SHP77 (cell line): Measurements from ENCODE around the gene DHCR7.
"Not testable (repeated sequence)": the region's sequence is repeated elsewhere in the genome, so short reads cannot be mapped to it uniquely, and the experiment has no call there.

Experiments
- DNase-seq, 2 experiments: peaks; one replicate each; lab custom pipeline; 2025; lab: John Stamatoyannopoulos, UW

Gene DHCR7

DNA sequence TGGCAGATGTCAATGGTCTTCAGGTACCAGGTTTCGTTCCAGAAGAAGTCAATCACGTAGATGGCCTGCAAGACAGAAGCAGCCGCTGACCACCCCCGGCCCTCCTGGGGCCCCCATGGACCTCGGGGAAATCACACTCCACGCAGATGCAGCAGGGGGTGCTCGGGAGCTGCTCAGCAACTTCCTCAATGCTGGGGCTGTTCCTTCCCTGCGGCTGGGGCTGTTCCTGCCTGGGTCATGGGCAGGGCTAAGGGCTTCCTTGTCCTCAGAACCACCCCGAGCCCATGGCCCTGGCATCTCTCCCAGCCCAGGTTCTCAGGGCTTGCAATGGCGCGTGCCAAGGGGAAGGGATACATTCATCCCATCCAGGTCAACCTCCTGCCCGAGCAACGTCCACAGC, 10.3 kb downstream of the DHCR7 start:
- no peak for DNase-seq

DNA sequence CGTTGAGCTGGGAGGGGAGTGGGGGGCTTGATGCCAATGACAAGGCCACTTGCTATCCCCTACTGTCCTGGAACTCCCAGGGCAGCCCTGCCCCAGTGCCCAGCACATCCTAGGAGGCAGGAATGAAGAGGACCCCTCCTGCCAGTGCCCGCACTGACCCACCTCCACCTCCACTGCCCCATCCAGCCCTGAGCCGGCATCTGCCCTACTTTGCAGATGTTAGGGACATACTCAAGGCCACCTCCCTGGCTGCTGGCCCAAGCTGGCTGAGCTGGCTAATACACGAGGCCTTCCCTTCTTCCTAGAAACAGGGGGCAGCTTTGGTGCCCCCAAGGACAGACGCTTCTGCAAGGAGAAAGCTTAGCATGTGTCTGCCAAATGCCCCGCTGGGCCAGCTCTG, 10.8 kb downstream of the DHCR7 start:
- DNase-seq = no peak

DNA sequence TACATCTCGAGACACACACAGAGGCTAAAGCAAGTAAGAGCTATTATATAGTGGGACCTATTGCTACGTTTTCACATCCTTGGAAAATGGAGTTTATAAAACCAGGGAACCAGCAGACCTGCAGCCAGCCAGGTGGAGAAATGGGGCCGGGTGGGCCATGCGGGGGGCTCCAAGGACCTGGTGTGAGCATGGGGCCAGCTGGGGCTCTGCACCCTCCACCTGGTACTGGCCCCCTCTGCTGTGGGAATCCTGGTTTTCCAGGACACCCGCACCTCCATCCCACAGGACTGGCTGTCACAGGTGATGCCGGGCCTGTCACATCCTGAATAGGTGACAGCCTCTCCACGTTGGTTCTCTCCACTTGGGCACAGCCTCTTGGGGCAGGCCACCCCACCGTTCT, 11.3 kb downstream of the DHCR7 start:
- DNase-seq = no peak

DNA sequence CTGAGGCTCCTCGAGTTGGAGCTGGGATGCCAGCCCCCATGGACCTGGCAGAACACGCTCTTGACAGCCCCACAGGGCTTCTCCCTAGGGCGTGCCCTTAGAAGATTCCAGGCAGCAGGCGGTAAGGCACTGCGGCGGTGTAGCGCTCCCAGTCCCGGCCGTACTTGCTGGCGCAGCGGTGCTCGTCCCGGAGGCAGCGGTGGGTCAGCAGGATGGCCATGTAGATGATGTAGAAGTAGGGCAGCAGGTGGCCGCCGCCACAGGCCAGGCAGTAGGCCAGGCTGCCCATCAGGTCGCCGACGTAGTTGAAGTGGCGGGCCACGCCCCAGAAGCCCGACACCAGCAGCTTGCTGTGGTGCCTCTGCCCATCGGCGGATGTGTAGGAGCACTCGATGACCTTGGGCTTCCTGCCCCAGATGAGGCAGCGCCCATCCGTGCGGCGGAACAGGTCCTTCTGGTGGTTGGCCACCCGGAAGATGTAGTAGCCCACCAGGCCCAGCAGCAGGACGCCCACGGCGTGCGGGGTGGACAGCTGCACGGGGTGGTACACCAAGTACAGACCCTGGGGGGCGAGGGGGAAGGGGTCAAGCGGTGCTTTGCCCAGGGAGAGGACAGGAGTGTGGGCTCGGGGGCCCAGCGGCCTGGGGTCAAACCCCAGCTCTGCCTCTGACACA, 12.8 kb downstream of the DHCR7 start:
- no peak for DNase-seq

DNA sequence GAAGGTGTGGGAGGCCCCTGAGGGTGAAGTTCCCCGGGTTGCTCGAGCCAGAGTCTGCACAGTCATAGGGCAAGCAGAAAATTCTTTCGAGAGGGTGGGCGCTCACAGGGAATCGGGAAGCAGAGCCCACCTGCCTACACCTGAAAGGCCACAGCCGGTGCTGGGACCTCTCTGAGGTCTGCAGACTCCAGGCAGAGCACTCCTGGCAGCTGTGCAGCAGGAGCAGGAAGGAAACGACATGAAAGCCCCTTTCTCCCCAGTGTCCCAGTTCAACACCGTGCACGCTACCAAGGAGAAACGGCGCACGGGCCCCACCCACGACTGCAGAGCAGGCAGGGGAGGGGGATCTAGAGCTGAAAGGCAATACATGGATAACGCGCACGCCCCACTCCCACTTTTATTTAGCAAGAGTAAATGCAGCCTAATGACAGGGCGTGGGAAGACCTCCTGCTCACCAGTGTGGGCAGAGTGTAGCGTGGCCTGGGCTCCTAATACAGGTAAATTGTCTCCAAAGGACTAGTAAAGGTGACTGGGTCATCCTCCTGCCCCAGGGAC, 13.5 kb downstream of the DHCR7 start:
- DNase-seq = no peak

DNA sequence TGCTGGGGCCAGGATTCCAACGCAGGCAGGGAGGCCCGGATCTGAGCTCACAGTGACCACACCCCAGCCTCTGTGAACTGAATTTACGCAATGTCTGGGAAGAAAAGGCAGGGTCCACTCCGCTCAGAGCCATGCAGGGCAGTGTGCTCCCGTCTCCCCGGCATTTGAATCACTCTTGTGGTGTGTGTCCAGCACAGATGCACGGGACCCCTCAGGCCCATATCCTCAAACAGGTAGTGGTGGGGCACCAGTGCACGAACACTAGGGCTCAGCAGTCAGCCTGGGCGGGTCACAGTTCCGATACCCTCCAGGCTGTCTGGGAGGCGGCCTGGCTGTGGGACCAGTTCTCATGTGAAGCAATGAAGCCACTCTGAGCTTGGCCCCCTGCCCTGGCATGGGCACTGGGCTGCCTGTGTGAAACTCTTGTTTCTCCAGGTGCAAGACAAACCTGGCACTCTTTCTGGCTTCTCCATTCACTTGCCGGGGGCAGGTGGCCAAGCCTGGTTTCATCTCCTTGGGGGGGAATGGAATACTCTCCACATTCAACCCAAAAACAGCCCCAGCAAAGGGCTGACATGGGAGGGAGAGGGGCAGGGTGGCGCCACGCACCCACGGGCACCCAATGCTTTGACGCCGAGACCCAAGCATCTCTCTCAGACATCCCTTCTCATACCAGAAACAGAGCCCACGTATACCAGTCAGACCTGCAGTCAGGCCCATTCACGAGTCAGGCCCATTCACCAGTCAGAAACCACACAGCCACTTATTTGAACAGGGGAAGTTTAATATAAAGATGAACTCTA, 14.3 kb downstream of the DHCR7 start:
- DNase-seq = no peak

DNA sequence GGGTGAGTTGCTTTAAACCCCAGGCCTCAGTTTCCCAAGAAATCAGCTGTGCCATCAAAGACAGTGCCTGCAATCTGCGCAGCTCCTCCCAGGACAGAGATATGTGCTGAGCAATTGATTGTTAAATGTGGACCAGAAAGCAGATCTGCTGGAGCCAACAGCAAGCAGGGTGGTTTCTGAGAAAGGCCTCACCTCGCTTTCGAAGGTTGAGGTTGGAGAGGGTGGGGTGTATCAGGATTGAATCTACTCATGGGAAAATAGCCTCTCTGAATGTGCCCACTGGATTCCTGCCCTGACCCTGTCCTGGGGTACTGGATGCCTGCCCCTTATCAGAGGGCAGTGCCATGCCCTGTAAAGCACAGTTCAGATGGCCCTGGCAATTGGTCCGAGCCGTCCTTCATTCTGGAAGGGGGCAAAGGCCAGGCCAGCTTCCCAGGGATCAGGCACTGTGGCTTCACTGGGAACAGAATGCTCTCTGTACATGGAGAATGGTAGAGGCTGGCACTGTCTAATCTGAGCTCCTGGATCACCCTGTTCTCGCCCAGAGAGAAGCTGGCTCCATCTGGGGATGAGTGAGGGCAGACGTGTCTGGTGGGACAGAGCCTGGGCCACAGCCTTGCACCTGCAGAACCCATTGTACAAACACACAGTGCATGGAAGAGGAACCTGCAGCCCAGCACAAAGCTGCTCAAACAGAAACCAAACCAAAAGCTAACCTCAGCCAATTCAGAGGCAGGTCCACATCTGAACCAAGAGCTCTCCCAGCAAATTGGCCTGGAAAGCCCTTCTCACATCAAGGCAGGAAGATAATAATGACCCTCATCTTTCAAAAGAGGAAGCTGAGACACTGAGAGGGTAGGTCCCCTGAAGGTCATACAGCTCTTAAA, 15.2 kb downstream of the DHCR7 start:
- no peak for DNase-seq

DNA sequence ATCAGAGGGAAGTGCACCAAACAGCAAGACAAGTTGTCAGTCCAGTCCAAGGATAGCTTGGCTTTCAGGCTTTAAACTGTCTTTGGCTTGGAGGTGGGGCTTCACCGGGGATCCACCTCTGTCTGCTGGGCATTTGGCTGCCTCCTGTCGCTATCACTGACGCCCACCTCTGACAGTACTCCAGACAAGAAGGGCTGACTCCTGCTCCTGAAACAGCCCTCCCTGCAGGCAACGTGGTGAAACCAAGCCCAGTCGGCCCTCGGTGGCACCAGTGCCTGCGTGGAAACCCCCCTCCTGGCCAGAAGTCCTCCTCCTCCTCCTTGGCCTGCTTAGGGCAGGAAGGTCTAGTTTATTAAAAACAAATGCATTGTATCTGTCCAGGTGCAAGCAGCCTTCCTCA, 16.9 kb downstream of the DHCR7 start:
- DNase-seq = no peak

DNA sequence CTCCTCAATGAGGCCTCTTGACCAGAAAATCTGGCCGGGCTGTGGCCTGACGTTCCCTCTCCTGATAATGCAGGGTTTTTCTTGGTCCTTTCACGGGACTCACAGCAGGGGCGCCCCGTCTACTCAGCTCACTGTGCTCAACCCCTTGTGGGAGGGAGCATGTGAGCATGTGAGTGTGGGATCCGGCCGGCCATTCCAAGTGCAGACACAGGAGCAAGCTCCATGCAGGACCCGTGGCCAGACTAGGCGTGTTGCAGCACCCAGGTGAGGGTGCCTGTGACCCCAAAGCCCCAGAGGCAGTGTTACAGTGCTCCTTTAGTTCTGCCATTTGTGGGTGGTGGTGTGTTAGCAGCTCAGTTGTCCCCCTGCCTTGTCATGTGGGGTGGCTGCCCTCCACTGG, 18.0 kb downstream of the DHCR7 start:
- no peak for DNase-seq

DNA sequence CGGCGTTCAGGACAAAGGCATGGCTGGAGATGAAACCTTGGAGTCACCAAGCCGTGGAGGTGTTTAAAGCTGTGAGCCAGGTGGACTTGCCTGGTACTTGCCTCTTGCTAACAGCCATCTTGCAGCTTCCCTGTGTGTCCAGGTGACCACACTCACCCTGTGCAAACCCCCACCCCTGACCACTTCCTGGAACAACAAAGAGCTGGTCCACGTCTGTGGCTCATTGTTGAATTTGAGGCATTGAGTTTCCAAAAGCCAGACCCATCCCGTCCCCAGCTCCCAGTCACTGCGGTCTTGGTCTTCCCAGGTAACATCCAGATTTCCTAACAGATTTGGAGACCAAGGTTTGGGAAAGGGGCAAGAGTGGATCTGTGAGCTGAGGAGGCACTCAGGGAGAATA, 18.5 kb downstream of the DHCR7 start:
- no peak for DNase-seq

DNA sequence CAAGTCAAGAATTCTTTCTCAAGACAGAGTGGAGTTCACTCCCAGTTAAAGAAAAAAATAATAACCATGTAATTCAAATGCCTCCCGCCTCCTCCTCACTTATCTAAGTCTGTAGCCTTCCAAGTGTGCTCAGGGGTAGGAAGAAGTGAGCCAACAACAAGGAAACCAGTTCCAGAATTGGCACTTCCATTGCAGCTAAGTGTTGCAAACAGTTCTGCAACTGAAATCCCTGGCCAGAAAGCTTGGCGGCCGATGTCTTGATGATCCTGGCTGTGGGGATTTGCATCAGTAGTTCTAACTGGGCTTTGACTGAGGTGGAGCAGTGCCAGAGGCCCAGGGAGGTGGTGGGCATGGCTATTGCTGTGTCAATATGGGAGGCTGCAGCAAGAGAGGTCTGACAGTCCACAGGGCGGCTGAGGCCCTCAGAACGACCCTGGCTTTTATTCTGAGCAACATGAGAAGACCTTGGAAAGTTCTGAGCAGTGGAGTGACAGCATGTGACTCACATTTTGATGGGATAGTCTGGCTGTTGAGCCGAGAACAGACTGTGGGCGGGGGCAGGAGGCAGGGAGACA, 19.2 kb downstream of the DHCR7 start:
- DNase-seq = no peak

DNA sequence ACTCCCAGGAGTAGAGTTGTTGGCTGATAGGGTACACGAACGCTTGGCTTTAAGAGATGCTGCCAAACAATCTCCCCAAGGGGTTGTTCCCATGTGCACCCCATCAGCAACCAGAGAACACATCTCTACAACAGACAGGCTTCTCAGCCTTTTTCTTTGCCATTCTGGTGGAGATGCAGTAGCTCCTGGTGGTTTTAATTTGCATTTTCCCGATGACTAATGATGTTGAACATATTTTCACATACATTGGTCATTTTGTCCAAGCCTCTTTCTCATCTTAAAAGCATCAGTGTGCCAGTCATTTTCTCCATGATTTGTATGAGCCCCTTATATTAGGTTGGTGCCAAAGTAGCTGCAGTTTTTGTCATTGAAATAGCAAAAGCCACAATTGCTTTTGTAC, 21.8 kb downstream of the DHCR7 start:
- no peak for DNase-seq

DNA sequence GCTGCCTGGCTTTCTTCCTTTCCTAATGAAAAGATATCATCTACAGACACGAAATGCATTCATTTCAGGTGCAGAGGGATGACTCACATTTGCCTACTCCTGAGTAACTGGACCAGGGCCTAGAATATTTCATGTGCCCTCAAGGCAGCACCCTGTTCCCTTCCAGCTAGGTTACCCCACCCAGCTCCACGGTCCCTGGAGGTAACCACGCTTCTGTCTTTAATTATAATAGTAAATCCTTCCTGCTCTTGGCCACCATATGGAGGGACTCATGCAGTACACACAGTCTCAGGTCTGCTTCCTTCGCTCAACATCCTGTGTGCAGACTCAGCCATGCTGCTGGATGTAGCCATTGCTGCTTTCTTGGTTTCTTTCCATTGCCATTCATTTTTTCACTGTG, 22.3 kb downstream of the DHCR7 start:
- no peak for DNase-seq

DNA sequence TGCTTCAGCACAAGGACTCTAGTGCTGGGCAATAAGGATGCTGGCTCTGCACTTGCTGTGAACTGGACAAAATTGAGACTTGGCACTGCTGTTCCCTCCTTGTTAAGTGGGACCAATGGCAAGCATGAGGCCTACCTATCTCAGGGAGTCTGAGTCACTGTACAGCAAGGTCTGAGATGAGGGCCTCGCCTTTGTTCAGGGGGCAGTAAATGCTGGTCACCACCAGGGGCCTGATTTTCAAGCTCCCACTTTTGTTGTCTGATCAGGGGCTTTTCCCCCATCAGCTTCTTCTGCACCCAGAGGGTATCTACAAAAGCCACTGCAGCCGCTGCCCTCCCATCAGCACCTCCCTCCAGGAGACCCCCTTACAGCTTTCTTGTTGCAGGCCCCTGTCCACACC, 22.8 kb downstream of the DHCR7 start:
- no peak for DNase-seq

DNA sequence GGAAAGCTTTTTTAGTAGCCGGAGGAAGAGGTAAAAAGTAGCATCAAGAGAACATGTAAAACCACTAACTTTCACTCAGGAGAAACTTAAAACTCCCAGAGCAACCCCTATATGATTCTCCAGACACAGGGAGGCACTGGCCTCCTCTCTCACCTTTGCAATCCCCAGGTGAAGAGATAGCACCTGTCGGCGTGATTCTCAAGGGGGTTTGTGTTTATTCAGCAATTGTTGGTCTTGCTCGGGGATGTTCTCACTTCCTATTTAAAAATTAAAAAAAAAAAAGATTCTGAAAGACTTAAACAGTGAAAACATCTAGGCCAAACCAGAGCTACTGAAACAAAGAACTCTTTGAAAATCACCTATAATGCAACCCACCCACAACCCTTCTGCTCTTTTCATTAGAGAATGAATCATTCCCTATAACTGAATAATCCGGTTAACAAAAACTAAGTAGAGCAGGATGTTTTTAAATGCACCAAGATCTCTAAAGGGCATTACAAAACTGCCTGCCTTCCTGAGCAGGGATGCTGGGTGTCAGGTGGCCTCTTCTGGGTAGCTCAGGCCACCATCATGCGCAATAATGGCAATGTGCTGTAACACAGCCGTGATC, 24.9 kb downstream of the DHCR7 start:
- no peak for DNase-seq

DNA sequence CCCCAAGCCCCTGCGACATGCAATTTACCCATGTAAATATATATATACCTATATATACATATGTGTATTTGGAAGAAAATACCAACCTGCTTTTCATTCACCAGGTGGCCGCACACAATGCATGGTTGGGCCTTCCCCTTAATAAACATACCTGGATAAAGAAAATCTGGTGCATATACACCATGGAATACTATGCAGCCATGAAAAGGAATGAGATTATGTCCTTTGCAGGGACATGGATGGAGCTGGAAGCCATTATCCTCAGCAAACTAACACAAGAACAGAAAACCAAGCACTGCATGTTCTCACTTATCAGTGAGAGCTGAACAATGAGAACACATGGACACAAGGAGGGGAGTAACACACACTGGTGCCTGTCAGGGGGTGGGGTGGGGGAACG, 25.9 kb downstream of the DHCR7 start:
- DNase-seq = not testable (repeated sequence)

DNA sequence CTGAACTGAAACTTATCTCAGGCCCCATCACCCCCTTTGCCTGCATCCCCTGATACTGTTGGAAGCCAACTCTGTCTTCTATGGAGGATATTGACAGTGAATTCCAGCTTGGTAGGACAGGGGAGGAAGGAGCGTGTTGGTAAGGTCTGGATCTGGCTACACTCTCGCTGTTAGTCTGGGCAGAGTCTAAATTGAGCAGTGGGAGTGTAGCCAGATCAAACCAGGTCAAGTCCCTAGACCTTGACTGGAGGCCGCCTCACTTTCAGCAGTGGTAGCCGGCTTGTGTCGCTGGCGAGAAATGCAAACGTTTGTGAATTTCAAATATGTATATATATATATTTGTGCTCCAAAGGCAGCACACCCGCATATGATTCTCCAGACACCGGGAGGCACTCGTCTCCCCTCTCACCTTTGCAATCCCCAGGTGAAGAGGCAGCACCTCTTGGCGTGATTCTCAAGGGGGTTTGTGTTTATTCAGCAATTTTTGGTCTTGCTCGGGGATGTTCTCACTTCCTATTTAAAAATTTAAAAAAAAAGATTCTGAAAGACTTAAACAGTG, 26.7 kb downstream of the DHCR7 start:
- no peak for DNase-seq

DNA sequence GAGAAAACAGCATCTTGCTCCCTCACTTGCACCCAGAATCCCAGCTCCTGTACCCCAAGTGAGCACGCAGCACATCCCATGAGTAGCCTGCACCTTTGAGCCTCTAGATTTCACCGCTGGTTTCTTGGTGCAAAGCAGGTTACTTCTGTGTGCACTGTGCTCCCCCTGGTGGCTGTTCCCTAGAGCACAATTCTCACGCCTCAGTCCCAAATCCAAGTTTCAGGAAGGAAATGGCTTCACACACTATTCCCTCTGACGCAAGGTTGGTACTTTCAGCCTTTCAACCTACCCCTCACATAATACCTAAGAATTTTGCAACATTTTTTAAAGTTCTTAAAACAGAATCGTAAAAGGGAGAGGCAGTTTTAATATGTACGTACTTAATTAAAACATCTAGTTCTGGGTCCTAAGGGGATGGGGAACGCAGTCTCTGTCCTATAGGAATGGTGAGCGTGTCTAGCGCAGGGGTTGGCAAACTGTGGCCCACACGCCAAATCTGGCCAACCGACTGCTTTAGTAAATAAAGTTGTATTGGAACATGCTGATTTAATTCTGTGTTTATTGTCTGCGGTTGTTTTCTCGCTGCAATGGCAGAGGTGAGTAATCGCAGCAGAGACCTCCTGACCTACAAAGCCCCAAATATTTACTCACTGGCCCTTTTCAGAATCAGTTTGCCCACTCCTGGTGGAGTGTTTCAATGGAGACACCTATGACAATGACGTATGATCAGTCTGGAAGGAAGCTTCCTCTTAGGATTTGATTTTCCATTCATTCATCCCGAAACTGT, 27.5 kb downstream of the DHCR7 start:
- DNase-seq = peak; percentile 60 to 82

DNA sequence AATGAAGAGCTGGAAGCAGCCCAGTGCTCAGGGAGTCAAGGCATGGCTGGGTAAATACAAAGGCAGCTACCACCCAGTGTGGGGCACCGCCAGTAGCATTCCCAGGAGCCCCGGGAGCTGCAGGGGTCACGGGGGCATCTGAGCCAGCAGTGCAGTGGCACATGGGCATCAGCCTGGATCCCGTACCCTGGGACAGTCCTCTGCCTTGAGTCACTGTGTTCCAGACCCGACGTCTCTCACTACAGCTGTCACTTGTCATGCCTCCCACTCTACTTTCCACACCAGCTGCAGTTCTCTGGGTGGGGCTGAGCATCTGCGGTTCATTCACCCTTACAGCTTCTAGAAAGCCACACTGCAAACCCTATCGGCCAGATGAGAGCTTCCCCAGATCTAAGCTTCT, 29.6 kb downstream of the DHCR7 start:
- no peak for DNase-seq

DNA sequence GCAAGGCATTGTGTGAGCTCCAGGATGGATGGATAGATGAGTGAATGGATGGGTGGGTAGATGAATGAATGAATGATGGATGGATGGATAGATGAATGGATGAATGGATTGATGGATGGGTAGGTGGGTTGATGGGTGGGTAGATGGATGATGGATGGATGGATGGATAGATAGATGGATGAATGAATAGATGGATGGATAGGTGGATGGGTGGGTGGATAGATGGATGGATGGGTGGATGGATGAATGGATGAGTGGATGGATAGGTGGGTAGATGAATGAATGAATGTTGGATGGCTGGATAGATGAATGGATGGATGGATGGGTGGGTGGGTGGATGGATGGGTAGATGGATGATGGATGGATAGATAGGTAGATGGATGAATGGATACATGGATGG, 33.5 kb downstream of the DHCR7 start:
- DNase-seq = no peak
